ENCODE data around the gene PRRG2. TPM values are rescaled to one million over a fixed set of nuclear protein-coding genes. Genes with fewer than 3 reads are reported as not detected.

PRRG2 gene
- polyA plus RNA-seq, 1 of the 3 experiments (the other 2 are of a cell fraction), result 0.44 TPM

- H3F3A ChIP-seq (replicated peaks; ENCODE audit: insufficient read depth), result peaks cover 29% of the 10 kb centered on the region
- peak; percentile 62 for DNase-seq
- no peaks in the 10 kb centered on the region for H3K9me2 ChIP-seq
- H3K9me3 ChIP-seq, result no peaks in the 10 kb centered on the region
- peaks cover 41% of the 10 kb centered on the region for H3K79me2 ChIP-seq (ENCODE audit: insufficient read depth)
- ChIA-PET CTCF (interaction anchor here (1.0 kb wide), 2 partner anchors 40 to 80 kb away, joined by 3 read pairs; no protein-coding TSS in a partner anchor), POLR2A (interaction anchor here (0.6 to 1.1 kb wide), 3 partner anchors 9 to 48 kb away, joined by 3 read pairs; partner anchors contain the start of gene RRAS)
- peaks cover 29% of the 10 kb centered on the region for H4K20me1 ChIP-seq (ENCODE audit: insufficient read depth)
- peak overlapping the region; percentile 75 to 95 for H3K27ac ChIP-seq (ENCODE audit: low read depth in 2 of 2, low read length in 1 of 2)
- H3K4me2 ChIP-seq, result peak overlapping the region; percentile 98
- peaks cover 12 to 26% of the 10 kb centered on the region in 2 experiments for H3K36me3 ChIP-seq (replicated peaks in 1 of 2; ENCODE audit: control insufficient read depth in 1 of 2, insufficient read depth in 2 of 2, low read length in 1 of 2)
- peak overlapping the region; percentile 79 to 90 for H3K4me3 ChIP-seq (ENCODE audit: low read depth in 2 of 2, low read length in 1 of 2)
- TF ChIP-seq USF1 (IDR thresholded peaks at IDR 0.05; ENCODE audit: borderline replicate concordance, low read depth) (no peak), FOXJ3 (CRISPR knock-in tag; IDR thresholded peaks at IDR 0.05) (no peak), POLR2AphosphoS5 (IDR thresholded peaks at IDR 0.05; ENCODE audit: low read depth, low read length) (no peak), NFIC (IDR thresholded peaks at IDR 0.05; ENCODE audit: borderline replicate concordance) (no peak), SIN3A (IDR thresholded peaks at IDR 0.05; ENCODE audit: borderline replicate concordance, low read depth, low read length) (0 out of 2 replicates have a peak, but pooled peaks have one; percentile 46), JUND (IDR thresholded peaks at IDR 0.05) (no peak), CHD2 (IDR thresholded peaks at IDR 0.05; ENCODE audit: low read length, partially characterized antibody) (peak; percentile 20), REST (IDR thresholded peaks at IDR 0.05; ENCODE audit: low read depth, low read length) (no peak), RCOR1 (IDR thresholded peaks at IDR 0.05; ENCODE audit: low read length) (no peak), MAX (IDR thresholded peaks at IDR 0.05; ENCODE audit: low read depth) (0 out of 2 replicates have a peak, but pooled peaks have one; percentile 10), PBX3 (IDR thresholded peaks at IDR 0.05) (no peak), GABPA (IDR thresholded peaks at IDR 0.05; ENCODE audit: low read depth) (no peak), GATA2 (CRISPR knock-in tag; IDR thresholded peaks at IDR 0.05) (no peak), TCF12 (IDR thresholded peaks at IDR 0.05) (no peak), RAD21 (IDR thresholded peaks at IDR 0.05; ENCODE audit: low read length) (no peak), FOXM1 (IDR thresholded peaks at IDR 0.05; ENCODE audit: low read depth) (no peak; the same call in 1 of the 2 replicates), EP300 (IDR thresholded peaks at IDR 0.05; ENCODE audit: borderline replicate concordance in 1 of 2, low read depth in 1 of 2, low read length in 1 of 2) (no peak), MXI1 (IDR thresholded peaks at IDR 0.05; ENCODE audit: low read depth, low read length) (peak; percentile 59; the same call in 1 of the 2 replicates), EZH2phosphoT487 (IDR thresholded peaks at IDR 0.05; ENCODE audit: borderline replicate concordance, low read depth) (no peak), RXRA (IDR thresholded peaks at IDR 0.05; ENCODE audit: borderline replicate concordance, low read depth) (no peak)
- 1% methylated on average over 19 of the region's 51 CpGs for WGBS (ENCODE audit: low lambda C conversion rate)
- H3K9ac ChIP-seq, result peak overlapping the region; percentile 88
- H2AFZ ChIP-seq (ENCODE audit: low read depth), result no peak overlapping the region
- H3K27me3 ChIP-seq (ENCODE audit: insufficient read depth), result no peaks in the 10 kb centered on the region
- peaks cover 0 to 12% of the 10 kb centered on the region in 2 experiments; a peak in 1 of 4 replicates for H3K4me1 ChIP-seq (ENCODE audit: control insufficient read depth in 1 of 2, insufficient read depth in 2 of 2, low read depth in 1 of 2, low read length in 1 of 2)
Observed at GRCh38 chr19:49591731-49592485, 10.8 kb downstream of the PRRG2 start.

Measured in SK-N-SH (cell line).